Naive thymus-derived CD8-positive, alpha-beta T cell (primary cell): ENCODE data around the gene PRR15L. TPM values are rescaled to one million over a fixed set of nuclear protein-coding genes. Genes with fewer than 3 reads are reported as not detected.

Source experiments
- ATAC-seq, 2 donors: fragments of 150-1000 bp; cut with Tn5 transposase in 1 of 2; sonication (Bioruptor Pico), chemical (Tn5 transposase) in 1 of 2; 1 replicate in 1 of 2; 2 replicates in 1 of 2; pipeline ENCODE4 v1.10.0; 2021; ENCODE audit warnings: mild to moderate bottlenecking in 2 of 2, moderate library complexity in 2 of 2
- POLR2A ChIA-PET: fragments of 350-600 bp; sonication (Branson Sonifier 250); formaldehyde crosslinking; loops from one replicate; lab custom pipeline; 2021; ENCODE audit warnings: antibody characterized with exemption; lab: Charles Lee
- DNase-seq, 10 donors: peaks; one replicate each; pipeline versions ENCODE4 v3.0.0 to v3.0.0-alpha.2; 2020 to 2022
- H3K27ac Mint-ChIP-seq, 10 donors: one replicate each; pipeline ENCODE4 v1.8.0; 2020 to 2022; ENCODE audit warnings: mild to moderate bottlenecking in 10 of 10, mixed read lengths in 10 of 10, moderate library complexity in 4 of 10, inconsistent platforms in 1 of 10
- H3K27me3 Mint-ChIP-seq, 5 donors: one replicate each; pipeline ENCODE4 v1.8.0; 2021 to 2022; ENCODE audit warnings: mixed read lengths in 5 of 5
- H3K36me3 Mint-ChIP-seq, 3 donors: one replicate each; pipeline ENCODE4 v1.8.0; 2020 to 2022; ENCODE audit warnings: mixed read lengths in 3 of 3, mild to moderate bottlenecking in 2 of 3, inconsistent platforms in 1 of 3
- H3K4me1 Mint-ChIP-seq, 4 donors: one replicate each; pipeline ENCODE4 v1.8.0; 2021 to 2022; ENCODE audit warnings: mixed read lengths in 4 of 4
- H3K4me3 Mint-ChIP-seq, 10 donors: one replicate each; pipeline ENCODE4 v1.8.0; 2020 to 2022; ENCODE audit warnings: mild to moderate bottlenecking in 10 of 10, mixed read lengths in 10 of 10, moderate library complexity in 6 of 10, inconsistent platforms in 1 of 10
- H3K9me3 Mint-ChIP-seq, 9 donors: one replicate each; pipeline ENCODE4 v1.8.0; 2020 to 2022; ENCODE audit warnings: mixed read lengths in 9 of 9, mild to moderate bottlenecking in 3 of 9, inconsistent platforms in 1 of 9, moderate library complexity in 1 of 9
- polyA plus RNA-seq, 3 donors: library from polyadenylated mRNA; unstranded; fragments of 300-500 nt; fragmentation: Illumina TruSeq; gene quantifications; one replicate each; pipeline ENCODE4 v1.2.3, GENCODE V29; 2021
- total RNA-seq, 8 experiments: library from RNA in 2 of 8; stranded (reverse) in 2 of 8; gene quantifications; one replicate each; pipeline ENCODE4 v1.2.3 and lab custom pipeline; 2021 to 2026

Gene PRR15L
- total and polyA plus RNA-seq, 5 experiments from 2014 or later, result 0.14 to 0.36 (median 0.16) TPM; not detected in 2

DNA sequence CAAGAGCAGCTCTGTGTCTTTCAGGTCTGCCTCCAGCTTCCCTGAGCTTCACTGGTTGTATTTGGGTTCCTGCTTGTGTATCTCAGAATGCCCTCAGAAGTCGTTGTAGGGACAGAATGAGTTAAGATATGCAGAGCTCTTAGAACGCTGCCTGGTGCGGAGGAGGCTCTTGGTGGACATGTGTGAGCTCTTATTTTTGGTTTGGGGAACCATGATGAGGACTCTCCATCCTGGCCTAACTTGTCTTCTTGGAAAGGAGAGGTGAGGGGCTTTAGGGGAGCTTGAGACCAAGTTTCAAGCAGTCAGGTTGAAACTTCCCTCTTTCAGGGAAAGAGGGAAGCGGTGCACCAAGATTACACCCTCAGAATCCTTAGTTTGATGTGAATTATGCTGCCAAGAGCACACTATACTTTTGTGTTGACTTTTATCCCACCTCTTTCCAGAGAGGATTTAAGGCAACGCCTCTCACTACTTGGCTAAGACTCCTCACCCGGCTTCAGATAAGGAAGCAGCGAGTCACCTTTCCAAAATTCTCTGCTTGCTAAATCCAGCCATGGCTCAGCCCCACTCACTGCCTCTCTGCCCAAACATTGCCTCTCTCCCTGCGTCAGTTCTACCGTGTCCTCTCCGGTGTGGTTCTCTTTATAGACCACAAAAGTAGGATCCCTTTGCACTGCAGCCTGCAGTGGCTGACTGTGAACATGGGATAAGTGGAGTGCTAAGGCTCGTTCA lies 26.0 kb upstream of the PRR15L start:
- ATAC-seq (no peak), DNase-seq (no peak)
- Mint-ChIP-seq H3K36me3 (peaks cover 0 to 47% (median 2%) of the 10 kb centered on the region in 3 donors), H3K27ac (peak overlapping the region in 6 of 10 donors; percentile 1 to 45 (median 19)), H3K27me3 (no peaks in the 10 kb centered on the region), H3K4me3 (no peak overlapping the region), H3K4me1 (peaks cover 0 to 16% (median 7%) of the 10 kb centered on the region in 4 donors), H3K9me3 (no peaks in the 10 kb centered on the region)
- POLR2A ChIA-PET, result no interaction called here

GRCh38 chr17:47982645-47983390 lies 25.1 kb upstream of the PRR15L start:
- H3K4me3 Mint-ChIP-seq, result no peak overlapping the region

DNA sequence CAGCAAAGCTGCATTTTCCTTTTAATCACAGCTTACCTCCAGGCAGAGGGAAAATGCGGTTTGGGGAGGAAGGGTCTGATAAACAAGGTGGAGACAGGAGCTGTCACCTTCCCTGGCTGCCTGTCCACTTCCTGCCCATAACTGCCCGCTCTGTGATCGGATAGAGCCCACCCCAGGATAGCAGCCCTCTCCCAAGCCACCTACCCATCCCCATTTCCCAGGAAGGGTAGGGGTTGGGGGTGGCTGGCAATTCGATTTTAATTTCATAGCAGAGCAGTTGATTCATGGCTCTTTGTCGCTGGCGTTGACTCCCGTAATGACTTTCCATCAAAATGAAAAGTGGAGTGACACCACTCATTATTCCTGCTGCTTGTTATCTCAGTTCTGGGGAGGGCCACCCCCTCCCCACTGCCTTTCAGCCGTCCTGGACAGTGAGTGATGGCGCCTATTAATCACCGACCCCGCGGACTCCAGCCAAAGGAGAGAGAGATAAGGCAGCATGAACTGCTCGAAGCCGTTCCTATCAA lies 24.5 kb upstream of the PRR15L start:
- peaks cover 0 to 59% (median 7%) of the 10 kb centered on the region in 3 donors for H3K36me3 Mint-ChIP-seq
- H3K4me3 Mint-ChIP-seq, result no peak overlapping the region
- peak overlapping the region in 2 of 10 donors; percentile 20 to 38 for H3K27ac Mint-ChIP-seq
- DNase-seq (no peak), ATAC-seq (no peak)
- no peaks in the 10 kb centered on the region for H3K27me3 Mint-ChIP-seq
- no peaks in the 10 kb centered on the region for H3K9me3 Mint-ChIP-seq
- H3K4me1 Mint-ChIP-seq, result peaks cover 0 to 14% (median 6%) of the 10 kb centered on the region in 4 donors
- POLR2A ChIA-PET, result no interaction called here

More at GRCh38 chr17:47982645-47983390, 25.1 kb upstream of the PRR15L start:
- H3K27ac Mint-ChIP-seq, result peak overlapping the region in 3 of 10 donors; percentile 20 to 87 (median 69)
- no peaks in the 10 kb centered on the region for H3K9me3 Mint-ChIP-seq
- H3K27me3 Mint-ChIP-seq, result no peaks in the 10 kb centered on the region
- DNase-seq (no peak), ATAC-seq (no peak)
- POLR2A ChIA-PET, result no interaction called here
- peaks cover 0 to 53% (median 4%) of the 10 kb centered on the region in 3 donors for H3K36me3 Mint-ChIP-seq
- peaks cover 0 to 14% (median 6%) of the 10 kb centered on the region in 4 donors for H3K4me1 Mint-ChIP-seq

DNA sequence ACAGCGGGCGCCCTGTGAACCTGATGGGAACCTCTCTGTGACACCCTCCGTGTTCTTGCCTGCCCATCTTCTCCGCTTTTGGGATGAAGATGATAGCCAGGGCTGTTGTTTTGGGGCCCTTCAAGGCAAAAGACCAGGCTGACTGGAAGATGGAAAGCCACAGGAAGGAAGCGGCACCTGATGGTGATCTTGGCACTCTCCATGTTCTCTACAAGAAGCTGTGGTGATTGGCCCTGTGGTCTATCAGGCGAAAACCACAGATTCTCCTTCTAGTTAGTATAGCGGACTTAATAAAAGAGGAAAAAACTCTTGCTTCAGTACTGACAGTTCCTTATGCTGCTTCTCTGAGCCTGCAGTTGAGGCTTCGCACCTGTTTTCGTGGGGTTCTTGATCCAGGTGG lies 23.8 kb upstream of the PRR15L start:
- POLR2A ChIA-PET, result no interaction called here
- H3K9me3 Mint-ChIP-seq, result no peaks in the 10 kb centered on the region
- H3K27ac Mint-ChIP-seq, result peak overlapping the region in 2 of 10 donors; percentile 5 to 31
- DNase-seq (peak in 1 of 10 donors; percentile 9), ATAC-seq (no peak)
- H3K27me3 Mint-ChIP-seq, result no peaks in the 10 kb centered on the region
- H3K4me3 Mint-ChIP-seq, result peak overlapping the region in 1 of 10 donors; percentile 26
- H3K4me1 Mint-ChIP-seq, result peaks cover 0 to 14% (median 6%) of the 10 kb centered on the region in 4 donors
- peaks cover 0 to 66% (median 7%) of the 10 kb centered on the region in 3 donors for H3K36me3 Mint-ChIP-seq

GRCh38 chr17:47980541-47980940 lies 22.9 kb upstream of the PRR15L start:
- ATAC-seq, result no peak
- Mint-ChIP-seq H3K4me3 (no peak overlapping the region), H3K9me3 (no peaks in the 10 kb centered on the region), H3K27me3 (no peaks in the 10 kb centered on the region), H3K27ac (peak overlapping the region in 1 of 10 donors; percentile 22), H3K4me1 (peaks cover 0 to 14% (median 8%) of the 10 kb centered on the region in 4 donors), H3K36me3 (peaks cover 0 to 73% (median 7%) of the 10 kb centered on the region in 3 donors)
- POLR2A ChIA-PET, result interaction anchor here (0.9 kb wide), 1 partner anchor 10 kb away, joined by 5 read pairs; the partner anchor contains the start of gene CDK5RAP3
- DNase-seq, result no peak

DNA sequence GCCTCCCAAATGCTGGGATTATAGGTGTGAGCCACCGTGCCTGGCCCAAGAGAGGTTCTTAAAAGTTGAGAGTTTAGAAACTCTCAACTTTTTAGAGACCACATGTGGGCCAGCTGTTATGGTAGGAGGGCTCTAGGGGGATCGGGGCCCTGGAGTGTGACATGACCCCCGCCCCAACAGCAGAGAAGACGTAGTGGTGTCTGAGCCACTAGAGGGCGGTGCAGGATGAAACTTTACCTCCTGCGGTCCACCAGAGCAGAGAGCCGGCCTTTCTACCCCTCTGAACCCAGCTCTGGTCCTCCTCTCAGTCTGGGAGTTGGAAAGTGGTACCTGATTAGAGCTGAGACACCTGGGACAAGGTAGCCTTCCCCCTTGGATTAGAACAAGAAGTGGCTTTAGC lies 20.6 kb upstream of the PRR15L start:
- H3K4me1 Mint-ChIP-seq, result peaks cover 6 to 14% (median 10%) of the 10 kb centered on the region in 4 donors
- H3K27ac Mint-ChIP-seq, result no peak overlapping the region
- H3K27me3 Mint-ChIP-seq, result no peaks in the 10 kb centered on the region
- peak; percentile 57 to 84 for ATAC-seq
- H3K4me3 Mint-ChIP-seq, result no peak overlapping the region
- H3K36me3 Mint-ChIP-seq, result peaks cover 0 to 82% (median 7%) of the 10 kb centered on the region in 3 donors
- DNase-seq, result peak; percentile 11 to 67 (median 25)
- no peaks in the 10 kb centered on the region for H3K9me3 Mint-ChIP-seq
- POLR2A ChIA-PET, result no interaction called here

- Mint-ChIP-seq H3K27ac (no peak overlapping the region), H3K4me1 (peaks cover 10 to 25% (median 18%) of the 10 kb centered on the region in 4 donors), H3K36me3 (peaks cover 0 to 68% (median 7%) of the 10 kb centered on the region in 3 donors), H3K27me3 (no peaks in the 10 kb centered on the region), H3K4me3 (no peak overlapping the region), H3K9me3 (no peaks in the 10 kb centered on the region)
- POLR2A ChIA-PET, result interaction anchor here (1.0 kb wide), 1 partner anchor 35 kb away, joined by 3 read pairs; the partner anchor contains the start of gene PNPO
- ATAC-seq, result no peak
- no peak for DNase-seq
Measured at GRCh38 chr17:47975823-47976205, 18.1 kb upstream of the PRR15L start.

- no peak for DNase-seq
- peaks cover 0 to 64% (median 7%) of the 10 kb centered on the region in 3 donors for H3K36me3 Mint-ChIP-seq
- H3K27ac Mint-ChIP-seq, result peak overlapping the region in 1 of 10 donors; percentile 33
Measured at GRCh38 chr17:47975189-47975822, 17.6 kb upstream of the PRR15L start.

GRCh38 chr17:47973541-47973940 lies 15.9 kb upstream of the PRR15L start:
- POLR2A ChIA-PET, result interaction anchor here (1.1 to 4.2 kb wide), 2 partner anchors 78 to 142 kb away, joined by 3 to 56 read pairs; partner anchors contain the start of genes LRRC46, MRPL10 and SP2
- Mint-ChIP-seq H3K4me3 (peak overlapping the region in 5 of 10 donors; percentile 11 to 59 (median 28)), H3K4me1 (peaks cover 20 to 32% (median 29%) of the 10 kb centered on the region in 4 donors), H3K27ac (peak overlapping the region in 2 of 10 donors; percentile 17 to 34), H3K36me3 (peaks cover 0 to 48% (median 4%) of the 10 kb centered on the region in 3 donors), H3K27me3 (peaks cover 0 to 1% (median 0%) of the 10 kb centered on the region in 5 donors), H3K9me3 (no peaks in the 10 kb centered on the region)
- ATAC-seq, result no peak
- DNase-seq, result no peak

More at GRCh38 chr17:47975189-47975822, 17.6 kb upstream of the PRR15L start:
- Mint-ChIP-seq H3K27me3 (peaks cover 0 to 1% (median 0%) of the 10 kb centered on the region in 5 donors), H3K4me1 (peaks cover 14 to 29% (median 22%) of the 10 kb centered on the region in 4 donors), H3K9me3 (no peaks in the 10 kb centered on the region), H3K4me3 (no peak overlapping the region)
- ATAC-seq, result no peak
- POLR2A ChIA-PET, result no interaction called here

- peak within 1 kb of the TSS; percentile 81 to 100 (median 98) for H3K4me3 Mint-ChIP-seq
- POLR2A ChIA-PET, result interaction anchor here (0.6 to 4.2 kb wide), 17 partner anchors 10 to 863 kb away, joined by 3 to 56 read pairs (median 5); partner anchors contain the start of genes LRRC46, MRPL10, NFE2L1 and OSBPL7
- H3K27ac Mint-ChIP-seq, result peak within 1 kb of the TSS; percentile 80 to 97 (median 92)
- ATAC-seq, result peak; percentile 97 to 98
- H3K36me3 Mint-ChIP-seq, result peaks cover 0 to 26% (median 0%) of the 10 kb centered on the region in 3 donors
- H3K27me3 Mint-ChIP-seq, result peaks cover 0 to 1% (median 0%) of the 10 kb centered on the region in 5 donors
- H3K4me1 Mint-ChIP-seq, result peaks cover 20 to 32% (median 29%) of the 10 kb centered on the region in 4 donors
- H3K9me3 Mint-ChIP-seq, result no peaks in the 10 kb centered on the region
- peak; percentile 94 to 99 (median 97) for DNase-seq
Measured at GRCh38 chr17:47970725-47971499, 13.2 kb upstream of the PRR15L start, which contains the start of gene CDK5RAP3. Gene CDK5RAP3 (plus strand): TSS chr17:47971113. CDS start chr17:47971147, 34 bp downstream.
